K562 (cell line): ENCODE results near the gene PITPNM1. TPM values are rescaled to one million over a fixed set of nuclear protein-coding genes. Genes with fewer than 3 reads are reported as not detected.

Experiments used
- AFF4 ChIP-seq: sonication (generic); formaldehyde crosslinking; IDR thresholded peaks from 2 replicates; pipeline ENCODE4 v1.8.0; 2023; ENCODE audit warnings: mild to moderate bottlenecking, missing genetic modification reagents
- CAMTA2 ChIP-seq: fragments of 250-450 bp; sonication (Bioruptor Pico); conservative IDR thresholded peaks from 2 replicates; pipeline ENCODE4 v1.5.1; 2022
- CBX3 ChIP-seq, 2 experiments: IDR thresholded peaks; 1 replicate in 1 of 2; 2 replicates in 1 of 2; pipeline ENCODE4 v1.6.1; 2012; ENCODE audit warnings: inconsistent platforms in 2 of 2, low read length in 2 of 2, borderline replicate concordance in 1 of 2, control low read depth in 1 of 2
- FUS ChIP-seq: fragments of 200-400 bp; formaldehyde crosslinking; optimal IDR thresholded peaks from 2 replicates; pipeline ENCODE3; 2017; ENCODE audit warnings: low read depth, low read length
- GATAD2B ChIP-seq: fragments of 450-650 bp; IDR thresholded peaks from 2 replicates; pipeline ENCODE4 v1.6.1; 2017; ENCODE audit warnings: mild to moderate bottlenecking, borderline replicate concordance
- HMGXB4 ChIP-seq: sonication (generic); formaldehyde crosslinking; IDR thresholded peaks from 2 replicates; pipeline ENCODE4 v1.8.1; 2023; ENCODE audit warnings: mild to moderate bottlenecking, missing genetic modification reagents
- JUNB ChIP-seq: fragments of 450-650 bp; formaldehyde crosslinking; conservative IDR thresholded peaks from 2 replicates; pipeline ENCODE4 v1.4.0; 2020; ENCODE audit warnings: mild to moderate bottlenecking
- MAFK ChIP-seq: IDR thresholded peaks from 2 replicates; pipeline ENCODE4 v1.6.1; 2011; ENCODE audit warnings: low read length, improper control_type of control experiment
- NR3C1 ChIP-seq: sonication (generic); formaldehyde crosslinking; IDR thresholded peaks from 2 replicates; pipeline ENCODE4 v1.8.1; 2022; ENCODE audit warnings: missing genetic modification reagents
- NR4A1 ChIP-seq, 2 experiments: fragments of 250-450 bp in 1 of 2; fragments of 450-650 bp in 1 of 2; sonication (Bioruptor Pico) in 1 of 2; IDR thresholded peaks; 2 replicates each; pipeline versions ENCODE4 v1.4.0 to v1.6.1; 2016 to 2020; ENCODE audit warnings: mild to moderate bottlenecking in 2 of 2, missing compliant biosample characterization in 1 of 2, missing genetic modification characterization in 1 of 2, moderate library complexity in 1 of 2
- POLR2G ChIP-seq: fragments of 200-400 bp; formaldehyde crosslinking; IDR thresholded peaks from 2 replicates; pipeline ENCODE4 v1.6.1; 2017; ENCODE audit warnings: low read depth, mild to moderate bottlenecking, antibody characterized with exemption, low read length, moderate library complexity
- RUNX1 ChIP-seq: sonication (generic); IDR thresholded peaks from 2 replicates; pipeline ENCODE4 v1.6.1; 2016; ENCODE audit warnings: antibody characterized with exemption, low read depth
- ZBTB17 ChIP-seq: fragments of 450-650 bp; formaldehyde crosslinking; IDR thresholded peaks from 2 replicates; pipeline ENCODE4 v1.4.0; 2020; ENCODE audit warnings: mild to moderate bottlenecking
- ZFX ChIP-seq: sonication (generic); formaldehyde crosslinking; IDR thresholded peaks from 2 replicates; pipeline ENCODE4 v1.8.0; 2022; ENCODE audit warnings: mild to moderate bottlenecking, missing genetic modification reagents, moderate library complexity
- ZNF277 ChIP-seq: fragments of 250-450 bp; sonication (Bioruptor Pico); IDR thresholded peaks from 2 replicates; pipeline ENCODE4 v1.8.0; 2022; ENCODE audit warnings: inconsistent platforms, mild to moderate bottlenecking, moderate library complexity, borderline replicate concordance
- ZNF445 ChIP-seq: fragments of 250-450 bp; sonication (Bioruptor Pico); IDR thresholded peaks from 2 replicates; pipeline ENCODE4 v1.4.0; 2020; ENCODE audit warnings: low read depth, mild to moderate bottlenecking, moderate library complexity
- ZNF584 ChIP-seq: fragments of 200-800 bp; sonication (Bioruptor generic); IDR thresholded peaks from 2 replicates; pipeline ENCODE4 v1.6.1; 2016; ENCODE audit warnings: low read depth, mild to moderate bottlenecking, missing genetic modification characterization, missing compliant biosample characterization
- polyA plus RNA-seq, 8 experiments: library from polyadenylated mRNA; depleted of rRNA in 4 of 8; stranded (reverse) in 5 of 8; unstranded in 3 of 8; fragments of >200 nt; fragmentation: Nextera tagmentation in 2 of 8; fragmentation: Illumina TruSeq in 1 of 8; extraction: Ambion mirVana in 2 of 8; extraction: Trizol in 1 of 8; gene quantifications; 2 replicates each; pipeline versions ENCODE4 v1.2.1 to v1.2.3, GENCODE V29; 2011 to 2014; ENCODE audit warnings: inconsistent platforms in 1 of 8, missing spikeins in 1 of 8
- total RNA-seq, 7 experiments: library from RNA; depleted of rRNA in 6 of 7; stranded (reverse); fragments of >200 nt in 6 of 7; fragmentation: Illumina TruSeq in 2 of 7; extraction: Trizol in 2 of 7; gene quantifications; 2 replicates each; pipeline versions ENCODE4 v1.2.1 to v1.2.3, GENCODE V29; 2011 to 2021; ENCODE audit warnings: low replicate concordance in 1 of 7
- TF ChIP-seq, protein P1 (sequence below): fragments of 250-450 bp; sonication (Bioruptor Pico); IDR thresholded peaks from 2 replicates; pipeline ENCODE4 v1.4.0; 2020; ENCODE audit warnings: borderline replicate concordance

The PITPNM1 gene
- total and polyA plus RNA-seq, 9 of the 15 experiments (the other 6 are each of a cell fraction or from before 2014, with no cell fraction given), result 0.11 to 53.7 (median 16.0) TPM

DNA sequence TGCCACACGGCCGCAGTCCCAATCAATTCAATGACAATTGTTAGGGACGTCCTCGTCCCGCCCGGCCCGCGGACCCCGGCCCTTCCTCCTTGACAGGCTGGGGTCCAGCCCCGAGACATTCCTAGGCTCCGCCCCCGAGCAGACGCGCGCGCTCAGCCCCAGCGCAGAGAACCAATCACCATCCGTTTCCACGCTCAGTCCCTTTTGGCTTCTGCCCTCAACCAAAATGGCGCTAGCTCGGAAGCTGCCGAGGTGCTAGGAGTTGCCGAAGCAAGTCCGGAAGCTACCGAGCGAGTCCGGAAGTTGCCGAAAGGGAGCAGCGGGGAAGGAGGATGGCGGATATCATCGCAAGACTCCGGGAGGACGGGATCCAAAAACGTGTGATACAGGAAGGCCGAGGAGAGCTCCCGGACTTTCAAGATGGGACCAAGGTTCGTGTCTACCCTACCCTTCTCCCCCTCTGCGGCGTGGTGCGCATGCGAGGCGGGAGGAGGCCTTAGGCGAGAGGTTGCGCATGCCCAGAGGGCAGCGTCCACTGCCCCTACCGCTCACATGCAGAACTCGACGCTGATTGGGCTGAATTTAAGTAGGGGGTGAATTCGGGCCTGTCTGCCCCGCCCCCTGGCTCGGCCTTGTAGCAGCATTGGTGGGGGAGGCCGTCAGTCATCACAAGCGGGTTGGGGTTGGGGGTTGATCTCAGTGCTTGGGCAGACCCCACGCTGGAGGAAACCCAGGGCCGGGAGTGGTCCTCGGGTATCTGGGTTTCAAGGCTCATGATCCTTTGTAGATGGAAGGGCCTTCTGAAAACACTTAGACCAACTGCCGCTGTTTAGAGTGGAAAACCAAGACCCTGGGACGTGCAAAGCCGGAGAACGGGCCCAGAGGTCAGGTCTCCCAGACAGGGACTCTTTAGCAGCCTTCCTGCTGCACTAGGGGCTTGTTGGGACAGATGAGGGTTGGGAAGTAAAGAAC, 22.1 kb downstream of the PITPNM1 start, which contains the start of gene AIP (continued):
- peak; percentile 74 for TF ChIP-seq ZFX (CRISPR knock-in tag)
- no peak for TF ChIP-seq ZNF584 (CRISPR knock-in tag)
- TF ChIP-seq ZNF445, result no peak
- no peak for TF ChIP-seq GATAD2B
- TF ChIP-seq ZBTB17, result peak; percentile 88; the same call in 1 of the 2 replicates
- peak; percentile 96 for TF ChIP-seq AFF4 (CRISPR knock-in tag)
- TF ChIP-seq ZNF277 (CRISPR knock-in tag), result no peak
- peak; percentile 98 for TF ChIP-seq NR3C1
- TF ChIP-seq MAFK, result no peak
- TF ChIP-seq POLR2G, result peak; percentile 84
- peak; percentile 99 for TF ChIP-seq HMGXB4 (CRISPR knock-in tag)
- TF ChIP-seq, protein P1, sequence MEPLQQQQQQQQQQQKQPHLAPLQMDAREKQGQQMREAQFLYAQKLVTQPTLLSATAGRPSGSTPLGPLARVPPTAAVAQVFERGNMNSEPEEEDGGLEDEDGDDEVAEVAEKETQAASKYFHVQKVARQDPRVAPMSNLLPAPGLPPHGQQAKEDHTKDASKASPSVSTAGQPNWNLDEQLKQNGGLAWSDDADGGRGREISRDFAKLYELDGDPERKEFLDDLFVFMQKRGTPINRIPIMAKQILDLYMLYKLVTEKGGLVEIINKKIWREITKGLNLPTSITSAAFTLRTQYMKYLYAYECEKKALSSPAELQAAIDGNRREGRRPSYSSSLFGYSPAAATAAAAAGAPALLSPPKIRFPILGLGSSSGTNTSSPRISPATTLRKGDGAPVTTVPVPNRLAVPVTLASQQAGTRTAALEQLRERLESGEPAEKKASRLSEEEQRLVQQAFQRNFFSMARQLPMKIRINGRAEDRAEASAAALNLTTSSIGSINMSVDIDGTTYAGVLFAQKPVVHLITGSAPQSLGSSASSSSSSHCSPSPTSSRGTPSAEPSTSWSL, result no peak
- TF ChIP-seq NR4A1 (CRISPR knock-in tag; IDR thresholded peaks at IDR 0.05), result no peak
- TF ChIP-seq NR4A1 (tag; IDR thresholded peaks at IDR 0.05), result peak; percentile 78
- no peak for TF ChIP-seq JUNB (CRISPR knock-in tag)
- TF ChIP-seq RUNX1, result no peak
- TF ChIP-seq CBX3 (IDR thresholded peaks at IDR 0.05; ENCODE audit: borderline replicate concordance in 1 of 2, low read length in 2 of 2), result peak in 1 of 2 experiments; percentile 100; a peak in 2 of 3 replicates
- no peak for TF ChIP-seq CAMTA2 (CRISPR knock-in tag)
- no peak for TF ChIP-seq FUS
